Raji (cell line): Measurements from ENCODE around the gene ANKRD44.

Source experiments
- POLR2A ChIP-seq: IDR thresholded peaks from 2 replicates; pipeline ENCODE4 v1.6.1; 2011; ENCODE audit warnings: low read depth, low read length, control low read depth; ENCODE audit not compliant: insufficient read depth

The ANKRD44 gene

GRCh38 chr2:196955036-196955435 lies 355.5 kb downstream of the ANKRD44 start:
- TF ChIP-seq POLR2A, result no peak

DNA sequence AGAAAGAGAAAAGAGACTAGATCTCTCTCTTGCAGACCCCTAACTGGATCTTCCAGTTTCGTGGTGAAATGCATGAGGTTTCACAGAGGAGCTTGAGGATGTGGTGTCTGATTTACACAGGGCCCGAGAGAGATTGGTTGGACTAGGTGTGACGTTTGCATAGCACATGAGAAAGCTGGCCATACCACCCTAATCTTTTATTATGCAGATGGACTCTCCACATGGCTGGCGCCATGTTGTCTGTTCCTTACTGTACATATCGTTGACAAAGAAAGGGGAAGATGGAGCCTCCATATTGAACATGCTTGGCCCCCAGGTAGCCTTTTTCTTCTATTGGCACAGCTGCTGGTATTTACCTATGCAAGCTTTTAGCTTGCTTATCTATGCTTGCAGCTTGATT lies 356.6 kb downstream of the ANKRD44 start:
- TF ChIP-seq POLR2A, result no peak

DNA sequence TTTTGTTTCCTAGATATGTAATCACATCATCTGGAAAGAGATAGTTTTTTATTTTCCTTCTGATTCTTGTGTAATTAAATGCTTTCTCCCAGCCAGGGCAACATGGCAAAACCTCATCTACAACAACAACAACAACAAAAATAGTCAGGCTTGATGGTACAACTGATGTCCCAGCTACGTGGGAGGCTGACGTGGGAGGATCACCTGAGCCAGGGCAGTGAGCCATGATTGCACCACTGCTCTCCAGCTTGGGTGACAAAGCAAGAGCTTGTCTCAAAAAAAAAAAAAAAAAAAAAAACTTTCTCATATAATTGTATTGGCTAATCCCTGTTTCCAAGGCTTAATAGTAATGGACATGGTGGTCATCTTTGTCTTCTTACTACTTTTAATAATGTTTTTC lies 357.6 kb downstream of the ANKRD44 start:
- TF ChIP-seq POLR2A, result no peak

GRCh38 chr2:196951973-196952372 lies 358.6 kb downstream of the ANKRD44 start:
- no peak for TF ChIP-seq POLR2A

- TF ChIP-seq POLR2A, result no peak
These were observed 361.5 kb downstream of the ANKRD44 start for GRCh38 chr2:196949116-196949515.

- no peak for TF ChIP-seq POLR2A
These were observed 366.0 kb downstream of the ANKRD44 start for GRCh38 chr2:196944570-196944969.

- TF ChIP-seq POLR2A, result no peak
These were observed 369.0 kb downstream of the ANKRD44 start for GRCh38 chr2:196941398-196942078.

GRCh38 chr2:196939371-196939770 lies 371.2 kb downstream of the ANKRD44 start:
- no peak for TF ChIP-seq POLR2A
